Activated CD8-positive, alpha-beta memory T cell treated with anti-CD3 and anti-CD28 coated beads, Interleukin-2, amount 50 U/mL, for 4 hours (primary cell): ENCODE results near the gene ADAMTS19.
"Not testable (repeated sequence)": the region's sequence is repeated elsewhere in the genome, so short reads cannot be mapped to it uniquely, and the experiment has no call there.

ENCODE experiments used
- DNase-seq: peaks from one replicate; pipeline ENCODE4 v3.0.0-alpha.2; 2020

Gene ADAMTS19

GRCh38 chr5:129591508-129592160 lies 131.5 kb downstream of the ADAMTS19 start:
- DNase-seq: no peak

- no peak for DNase-seq
Observed at GRCh38 chr5:129593525-129593924, 133.4 kb downstream of the ADAMTS19 start.

GRCh38 chr5:129601576-129601975 lies 141.5 kb downstream of the ADAMTS19 start:
- no peak for DNase-seq

GRCh38 chr5:129608350-129608749 lies 148.3 kb downstream of the ADAMTS19 start:
- DNase-seq: no peak

GRCh38 chr5:129609710-129610109 lies 149.6 kb downstream of the ADAMTS19 start:
- DNase-seq: no peak

GRCh38 chr5:129616517-129616916 lies 156.4 kb downstream of the ADAMTS19 start:
- DNase-seq: no peak

- no peak for DNase-seq
Observed at GRCh38 chr5:129617206-129617605, 157.1 kb downstream of the ADAMTS19 start.

GRCh38 chr5:129619782-129620181 lies 159.7 kb downstream of the ADAMTS19 start:
- DNase-seq: no peak

- no peak for DNase-seq
Observed at GRCh38 chr5:129622531-129622930, 162.4 kb downstream of the ADAMTS19 start.

GRCh38 chr5:129629575-129629974 lies 169.5 kb downstream of the ADAMTS19 start:
- DNase-seq: no peak

GRCh38 chr5:129630101-129630500 lies 170.0 kb downstream of the ADAMTS19 start:
- DNase-seq: no peak

- DNase-seq: no peak
Observed at GRCh38 chr5:129631961-129632360, 171.9 kb downstream of the ADAMTS19 start.

GRCh38 chr5:129637501-129637900 lies 177.4 kb downstream of the ADAMTS19 start:
- not testable (repeated sequence) for DNase-seq

GRCh38 chr5:129639331-129639730 lies 179.2 kb downstream of the ADAMTS19 start:
- no peak for DNase-seq

- no peak for DNase-seq
Observed at GRCh38 chr5:129652349-129653056, 192.4 kb downstream of the ADAMTS19 start.

- DNase-seq: no peak
Observed at GRCh38 chr5:129653057-129653375, 192.9 kb downstream of the ADAMTS19 start.

- DNase-seq: no peak
Observed at GRCh38 chr5:129653442-129653841, 193.3 kb downstream of the ADAMTS19 start.

- no peak for DNase-seq
Observed at GRCh38 chr5:129656952-129657351, 196.9 kb downstream of the ADAMTS19 start.

- DNase-seq: no peak
Observed at GRCh38 chr5:129658801-129659200, 198.7 kb downstream of the ADAMTS19 start.

- DNase-seq: no peak
Observed at GRCh38 chr5:129661366-129662035, 201.4 kb downstream of the ADAMTS19 start.

- peak; percentile 16 for DNase-seq
Observed at GRCh38 chr5:129664336-129664937, 204.3 kb downstream of the ADAMTS19 start.

- no peak for DNase-seq
Observed at GRCh38 chr5:129670957-129671500, 210.9 kb downstream of the ADAMTS19 start.

GRCh38 chr5:129672006-129672405 lies 211.9 kb downstream of the ADAMTS19 start:
- DNase-seq: no peak
